DOHH2 (cell line): ENCODE results near the gene C12orf42.

Source experiments
- H3F3A ChIP-seq: fragments of 200-600 bp; sonication (generic), shearing (Covaris generic); 2 replicates; pipeline ENCODE4 v1.6.0; 2016; ENCODE audit warnings: antibody characterized with exemption, mild to moderate bottlenecking; ENCODE audit not compliant: control insufficient read depth, insufficient read depth
- H3K27ac ChIP-seq: fragments of 200-600 bp; sonication (generic); 2 replicates; pipeline ENCODE4 v1.5.1; 2014; ENCODE audit warnings: low read depth, mild to moderate bottlenecking, low read length, moderate library complexity
- H3K27me3 ChIP-seq: fragments of 200-600 bp; sonication (generic); 2 replicates; pipeline ENCODE4 v1.6.1; 2014; ENCODE audit warnings: mild to moderate bottlenecking, low read length, mixed read lengths; ENCODE audit not compliant: control insufficient read depth
- H3K36me3 ChIP-seq: fragments of 200-600 bp; sonication (generic); 2 replicates; pipeline ENCODE4 v1.6.1; 2014; ENCODE audit warnings: mild to moderate bottlenecking, low read length, moderate library complexity, mixed read lengths; ENCODE audit not compliant: control insufficient read depth
- H3K4me1 ChIP-seq: fragments of 200-600 bp; sonication (generic); 2 replicates; pipeline ENCODE4 v1.6.1; 2014; ENCODE audit warnings: mild to moderate bottlenecking, low read length, mixed read lengths; ENCODE audit not compliant: control insufficient read depth
- H3K4me2 ChIP-seq: fragments of 200-600 bp; sonication (generic); 2 replicates; pipeline ENCODE4 v1.6.0; 2014; ENCODE audit warnings: mild to moderate bottlenecking, low read length, moderate library complexity
- H3K4me3 ChIP-seq: fragments of 200-600 bp; sonication (generic); 2 replicates; pipeline ENCODE4 v1.5.1; 2014; ENCODE audit warnings: mild to moderate bottlenecking, low read length, mixed read lengths
- H3K79me2 ChIP-seq: fragments of 200-600 bp; sonication (generic); 2 replicates; pipeline ENCODE4 v1.6.1; 2014; ENCODE audit warnings: mild to moderate bottlenecking, low read length, mixed read lengths; ENCODE audit not compliant: control insufficient read depth
- H3K9me2 ChIP-seq: fragments of 200-600 bp; sonication (generic); replicated peaks from 2 replicates; pipeline ENCODE4 v1.6.1; 2014; ENCODE audit warnings: mild to moderate bottlenecking, low read length, mixed read lengths; ENCODE audit not compliant: control insufficient read depth
- H3K9me3 ChIP-seq: fragments of 200-600 bp; sonication (generic); 2 replicates; pipeline ENCODE4 v1.6.1; 2014; ENCODE audit warnings: antibody characterized with exemption, low read length, mixed read lengths; ENCODE audit not compliant: control insufficient read depth, insufficient read depth
- H4K20me1 ChIP-seq: fragments of 200-600 bp; sonication (generic); 2 replicates; pipeline ENCODE4 v1.6.0; 2014; ENCODE audit warnings: low read depth, mild to moderate bottlenecking, antibody characterized with exemption, low read length, moderate library complexity; ENCODE audit not compliant: control insufficient read depth, insufficient read depth
- EZH2phosphoT487 ChIP-seq: fragments of 200-600 bp; sonication (generic); IDR thresholded peaks from 2 replicates; pipeline ENCODE4 v1.6.1; 2017; ENCODE audit warnings: borderline replicate concordance, mild to moderate bottlenecking, antibody characterized with exemption, low read length, moderate library complexity, mixed read lengths
- TF ChIP-seq, protein P1 (sequence below): fragments of 200-600 bp; sonication (generic); IDR thresholded peaks from one replicate; pipeline ENCODE4 v1.5.1; 2014; ENCODE audit warnings: antibody characterized with exemption, mild to moderate bottlenecking, low read depth, low read length; ENCODE audit not compliant: poor library complexity, severe bottlenecking

C12orf42 gene

DNA sequence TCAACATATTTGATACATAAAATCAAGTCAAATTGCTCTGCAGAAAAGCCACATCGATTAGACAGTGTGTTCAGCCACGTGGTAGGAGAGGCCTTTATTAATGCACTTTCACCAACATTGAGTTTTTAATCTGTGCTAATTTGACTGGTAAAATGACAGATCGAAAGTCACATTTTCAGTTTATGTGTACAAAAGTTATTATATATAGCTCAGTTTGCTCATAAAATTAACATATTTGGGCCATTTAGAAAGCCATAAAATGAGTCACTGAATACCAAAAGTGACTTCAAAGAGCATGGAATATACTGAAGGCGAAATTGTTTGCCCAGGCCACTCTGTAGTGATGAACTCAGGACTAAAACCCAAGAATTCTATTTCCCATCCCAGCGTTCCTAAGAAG, 26.0 kb downstream of the C12orf42 start:
- TF ChIP-seq, protein P1, sequence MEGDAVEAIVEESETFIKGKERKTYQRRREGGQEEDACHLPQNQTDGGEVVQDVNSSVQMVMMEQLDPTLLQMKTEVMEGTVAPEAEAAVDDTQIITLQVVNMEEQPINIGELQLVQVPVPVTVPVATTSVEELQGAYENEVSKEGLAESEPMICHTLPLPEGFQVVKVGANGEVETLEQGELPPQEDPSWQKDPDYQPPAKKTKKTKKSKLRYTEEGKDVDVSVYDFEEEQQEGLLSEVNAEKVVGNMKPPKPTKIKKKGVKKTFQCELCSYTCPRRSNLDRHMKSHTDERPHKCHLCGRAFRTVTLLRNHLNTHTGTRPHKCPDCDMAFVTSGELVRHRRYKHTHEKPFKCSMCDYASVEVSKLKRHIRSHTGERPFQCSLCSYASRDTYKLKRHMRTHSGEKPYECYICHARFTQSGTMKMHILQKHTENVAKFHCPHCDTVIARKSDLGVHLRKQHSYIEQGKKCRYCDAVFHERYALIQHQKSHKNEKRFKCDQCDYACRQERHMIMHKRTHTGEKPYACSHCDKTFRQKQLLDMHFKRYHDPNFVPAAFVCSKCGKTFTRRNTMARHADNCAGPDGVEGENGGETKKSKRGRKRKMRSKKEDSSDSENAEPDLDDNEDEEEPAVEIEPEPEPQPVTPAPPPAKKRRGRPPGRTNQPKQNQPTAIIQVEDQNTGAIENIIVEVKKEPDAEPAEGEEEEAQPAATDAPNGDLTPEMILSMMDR = no peak
- no peak for TF ChIP-seq EZH2phosphoT487
- H4K20me1 ChIP-seq = no peaks in the 10 kb centered on the region
- H3K4me2 ChIP-seq = no peak overlapping the region
- H3K27me3 ChIP-seq = no peaks in the 10 kb centered on the region
- no peaks in the 10 kb centered on the region for H3K4me1 ChIP-seq
- H3K9me3 ChIP-seq = no peaks in the 10 kb centered on the region; the same call in 1 of the 2 replicates
- H3K9me2 ChIP-seq = no peaks in the 10 kb centered on the region
- H3K36me3 ChIP-seq = no peaks in the 10 kb centered on the region
- H3K79me2 ChIP-seq = no peaks in the 10 kb centered on the region
- H3K4me3 ChIP-seq = no peak overlapping the region
- H3K27ac ChIP-seq = no peak overlapping the region
- no peaks in the 10 kb centered on the region for H3F3A ChIP-seq

DNA sequence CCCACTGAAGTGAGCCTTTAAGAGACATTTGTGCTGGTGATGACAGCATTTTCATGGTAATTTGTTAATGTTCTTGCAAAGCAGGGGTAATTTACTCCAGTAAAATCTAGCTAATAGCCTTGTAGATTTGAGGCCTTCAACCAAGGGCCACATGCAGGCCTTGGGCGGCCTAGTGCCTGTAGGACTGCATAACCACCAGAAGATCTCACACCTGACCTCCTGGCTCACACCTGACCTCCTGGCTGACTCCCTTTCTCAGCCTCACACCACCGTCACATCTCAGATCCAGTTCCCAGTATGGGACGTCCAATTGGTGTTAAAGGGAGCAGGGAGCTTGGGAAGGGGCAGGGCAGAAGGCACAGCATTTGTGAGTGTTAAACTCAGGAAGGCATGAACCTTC, 26.9 kb downstream of the C12orf42 start:
- Histone ChIP-seq H3K4me1 (no peaks in the 10 kb centered on the region), H3K9me2 (no peaks in the 10 kb centered on the region), H3K9me3 (no peaks in the 10 kb centered on the region; the same call in 1 of the 2 replicates), H3K4me2 (no peak overlapping the region), H4K20me1 (no peaks in the 10 kb centered on the region), H3K79me2 (no peaks in the 10 kb centered on the region), H3K27me3 (no peaks in the 10 kb centered on the region), H3K4me3 (no peak overlapping the region), H3F3A (no peaks in the 10 kb centered on the region), H3K36me3 (no peaks in the 10 kb centered on the region), H3K27ac (no peak overlapping the region)
- TF ChIP-seq, protein P1 = no peak
- no peak for TF ChIP-seq EZH2phosphoT487

DNA sequence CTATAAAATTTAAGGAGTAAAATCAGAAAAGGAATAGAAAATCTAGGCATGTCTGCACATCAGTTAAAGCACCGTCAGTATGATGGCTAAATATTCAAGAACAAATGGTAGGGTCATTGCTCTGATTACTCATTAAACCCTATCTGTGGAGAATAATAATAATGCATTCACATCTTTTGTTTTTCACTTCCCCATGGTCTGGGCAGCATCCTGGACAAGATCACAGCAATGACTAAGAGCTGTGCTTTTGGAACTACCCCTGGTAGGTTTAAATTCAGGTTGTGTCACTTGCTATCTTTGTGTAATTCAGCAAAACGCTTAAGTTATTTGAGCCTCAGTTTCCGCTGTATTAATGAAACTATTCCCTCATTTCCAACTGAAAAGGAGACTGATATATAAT, 33.1 kb downstream of the C12orf42 start:
- Histone ChIP-seq H3K4me1 (no peaks in the 10 kb centered on the region), H3K9me2 (no peaks in the 10 kb centered on the region), H3K4me2 (no peak overlapping the region), H3K9me3 (no peaks in the 10 kb centered on the region; the same call in 1 of the 2 replicates), H3K36me3 (no peaks in the 10 kb centered on the region), H3K27me3 (no peaks in the 10 kb centered on the region), H3F3A (no peaks in the 10 kb centered on the region), H3K27ac (no peak overlapping the region), H3K79me2 (no peaks in the 10 kb centered on the region), H4K20me1 (no peaks in the 10 kb centered on the region), H3K4me3 (no peak overlapping the region)
- TF ChIP-seq, protein P1 = no peak
- TF ChIP-seq EZH2phosphoT487 = no peak

- H3K4me3 ChIP-seq = no peak overlapping the region
- H3K4me2 ChIP-seq = no peak overlapping the region
- TF ChIP-seq EZH2phosphoT487 = no peak
- TF ChIP-seq, protein P1 = no peak
- H3K4me1 ChIP-seq = no peaks in the 10 kb centered on the region
- H3F3A ChIP-seq = no peaks in the 10 kb centered on the region
- H3K27me3 ChIP-seq = 0 out of 2 replicates have a peak, but pooled peaks cover 5% of the 10 kb centered on the region
- H3K36me3 ChIP-seq = no peaks in the 10 kb centered on the region
- no peaks in the 10 kb centered on the region for H3K9me3 ChIP-seq
- no peaks in the 10 kb centered on the region for H3K79me2 ChIP-seq
- H4K20me1 ChIP-seq = no peaks in the 10 kb centered on the region
- no peak overlapping the region for H3K27ac ChIP-seq
- no peaks in the 10 kb centered on the region for H3K9me2 ChIP-seq
Measured at GRCh38 chr12:103457471-103457870, 38.3 kb downstream of the C12orf42 start.
